ENCODE results near the gene PEAK1.
"Not testable (repeated sequence)": the region's sequence is repeated elsewhere in the genome, so short reads cannot be mapped to it uniquely, and the experiment has no call there.

Gene PEAK1

GRCh38 chr15:77410157-77410500 is 9.8 kb downstream of the PEAK1 start:
- H3K27ac ChIP-seq = not testable (repeated sequence)

GRCh38 chr15:77409259-77410156 is 10.4 kb downstream of the PEAK1 start:
- H3K4me3 ChIP-seq = no peak overlapping the region
- no peak overlapping the region for H3K27ac ChIP-seq

More at GRCh38 chr15:77410157-77410500, 9.8 kb downstream of the PEAK1 start:
- H3K4me3 ChIP-seq = not testable (repeated sequence)

- no peak overlapping the region for H3K27ac ChIP-seq
- H3K4me3 ChIP-seq = no peak overlapping the region
Measured at GRCh38 chr15:77406846-77407245, 13.1 kb downstream of the PEAK1 start.

GRCh38 chr15:77406173-77406759 is 13.6 kb downstream of the PEAK1 start:
- H3K4me3 ChIP-seq, H3K27ac ChIP-seq: not testable (repeated sequence)

- no peak overlapping the region for H3K27ac ChIP-seq
Measured at GRCh38 chr15:77402740-77403379, 17.0 kb downstream of the PEAK1 start.

GRCh38 chr15:77400258-77400657 is 19.6 kb downstream of the PEAK1 start:
- Histone ChIP-seq H3K4me3 (no peak overlapping the region), H3K27ac (no peak overlapping the region)

More at GRCh38 chr15:77402740-77403379, 17.0 kb downstream of the PEAK1 start:
- no peak overlapping the region for H3K4me3 ChIP-seq

- no peak overlapping the region for H3K27ac ChIP-seq
Measured at GRCh38 chr15:77398927-77399326, 21.0 kb downstream of the PEAK1 start.

GRCh38 chr15:77396692-77397091 is 23.2 kb downstream of the PEAK1 start:
- no peak overlapping the region for H3K27ac ChIP-seq
- H3K4me3 ChIP-seq = no peak overlapping the region

More at GRCh38 chr15:77398927-77399326, 21.0 kb downstream of the PEAK1 start:
- no peak overlapping the region for H3K4me3 ChIP-seq

GRCh38 chr15:77395013-77395774 is 24.7 kb downstream of the PEAK1 start:
- no peak overlapping the region for H3K27ac ChIP-seq
- H3K4me3 ChIP-seq = no peak overlapping the region

GRCh38 chr15:77393471-77393840 is 26.4 kb downstream of the PEAK1 start:
- Histone ChIP-seq H3K4me3 (no peak overlapping the region), H3K27ac (no peak overlapping the region)

- H3K4me3 ChIP-seq = no peak overlapping the region
- no peak overlapping the region for H3K27ac ChIP-seq
Measured at GRCh38 chr15:77392762-77393470, 27.0 kb downstream of the PEAK1 start.

GRCh38 chr15:77391372-77391951 is 28.4 kb downstream of the PEAK1 start:
- no peak overlapping the region for H3K27ac ChIP-seq

GRCh38 chr15:77387365-77388105 is 32.4 kb downstream of the PEAK1 start:
- H3K4me3 ChIP-seq = no peak overlapping the region
- H3K27ac ChIP-seq = no peak overlapping the region

More at GRCh38 chr15:77391372-77391951, 28.4 kb downstream of the PEAK1 start:
- no peak overlapping the region for H3K4me3 ChIP-seq

- no peak overlapping the region for H3K4me3 ChIP-seq
- H3K27ac ChIP-seq = no peak overlapping the region
Measured at GRCh38 chr15:77386626-77387025, 33.3 kb downstream of the PEAK1 start.

- Histone ChIP-seq H3K27ac (no peak overlapping the region), H3K4me3 (no peak overlapping the region)
Measured at GRCh38 chr15:77384589-77385359, 35.1 kb downstream of the PEAK1 start.

GRCh38 chr15:77384086-77384485 is 35.8 kb downstream of the PEAK1 start:
- no peak overlapping the region for H3K27ac ChIP-seq
- no peak overlapping the region for H3K4me3 ChIP-seq

- Histone ChIP-seq H3K4me3 (no peak overlapping the region), H3K27ac (no peak overlapping the region)
Measured at GRCh38 chr15:77380033-77380432, 39.9 kb downstream of the PEAK1 start.

GRCh38 chr15:77376770-77377169 is 43.1 kb downstream of the PEAK1 start:
- Histone ChIP-seq H3K4me3 (no peak overlapping the region), H3K27ac (no peak overlapping the region)
